DND-41 (cell line): Measurements from ENCODE around the gene ELOVL5.

Experiments
- CTCF ChIP-seq: IDR thresholded peaks from 2 replicates; pipeline ENCODE4 v1.5.1; 2012; ENCODE audit warnings: borderline replicate concordance, low read length, moderate library complexity, mild to moderate bottlenecking; ENCODE audit not compliant: poor library complexity, severe bottlenecking; ENCODE audit errors: extremely low read depth
- EZH2 ChIP-seq: IDR thresholded peaks from 3 replicates; pipeline ENCODE4 v1.6.1; 2012; ENCODE audit warnings: borderline replicate concordance, low read depth, mild to moderate bottlenecking, moderate library complexity, low read length, inconsistent platforms; ENCODE audit not compliant: severe bottlenecking

DNA sequence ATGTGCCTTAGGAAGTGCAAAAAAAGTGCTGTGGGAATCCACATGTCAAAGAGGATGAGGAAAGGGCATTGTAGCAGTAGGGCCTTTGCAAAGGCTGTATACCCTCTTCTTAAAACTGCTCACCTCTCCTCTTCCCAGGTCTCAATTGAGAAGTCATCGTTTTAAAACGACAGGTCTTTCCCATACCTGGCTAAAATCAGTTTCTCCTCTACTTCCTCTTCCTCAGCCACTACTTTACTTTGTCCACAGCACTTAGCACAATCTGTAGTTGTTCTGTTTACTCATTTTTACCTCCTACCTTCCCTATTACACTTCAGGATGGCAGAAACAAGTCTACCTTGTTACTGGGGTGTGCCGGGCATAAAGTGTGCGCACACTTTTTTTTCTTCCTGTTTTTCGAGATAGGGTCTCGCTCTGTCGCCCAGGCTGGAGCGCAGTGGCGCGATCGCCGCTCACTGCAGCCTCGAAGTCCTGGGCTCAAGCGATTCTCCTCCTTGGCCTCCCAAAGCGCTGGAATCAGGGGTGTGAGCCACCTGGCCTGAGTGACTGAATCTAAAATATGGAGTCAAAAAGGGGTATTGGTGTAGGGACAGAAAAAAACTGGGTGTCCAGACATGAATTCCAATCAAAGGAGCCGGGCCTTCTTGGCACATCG is 9.8 kb upstream of the ELOVL5 start:
- TF ChIP-seq CTCF (no peak), EZH2 (no peak)
